Astrocyte (in vitro differentiated cells and primary cell): Measurements from ENCODE around the gene SYCE1. TPM values are rescaled to one million over a fixed set of nuclear protein-coding genes. Genes with fewer than 3 reads are reported as not detected.

Source experiments
- DNase-seq: peaks from one replicate; pipeline ENCODE4 v3.0.0-alpha.2; 2010; ENCODE audit warnings: low read depth
- FAIRE-seq: peaks from 2 replicates; lab custom pipeline; 2011; peaks lifted over from hg19 to GRCh38; lab: Jason Lieb, UNC
- H2AFZ ChIP-seq: 2 replicates; pipeline ENCODE4 v1.6.0; 2012; ENCODE audit warnings: low read depth, low read length, inconsistent platforms
- H3K27ac ChIP-seq: 2 replicates; pipeline ENCODE4 v1.5.1; 2011; ENCODE audit warnings: low read depth, low read length, inconsistent platforms
- H3K27me3 ChIP-seq: 2 replicates; pipeline ENCODE4 v1.6.0; 2011; ENCODE audit warnings: low read length, inconsistent platforms; ENCODE audit not compliant: insufficient read depth
- H3K36me3 ChIP-seq: 2 replicates; pipeline ENCODE4 v1.5.1; 2011; ENCODE audit warnings: low read length, inconsistent platforms; ENCODE audit not compliant: insufficient read depth
- H3K4me1 ChIP-seq: 2 replicates; pipeline ENCODE4 v1.5.1; 2011; ENCODE audit warnings: low read length, inconsistent platforms; ENCODE audit not compliant: insufficient read depth
- H3K4me2 ChIP-seq: 2 replicates; pipeline ENCODE4 v1.6.0; 2012; ENCODE audit warnings: low read length, inconsistent platforms
- H3K4me3 ChIP-seq: 2 replicates; pipeline ENCODE4 v1.5.1; 2011; ENCODE audit warnings: low read depth, mild to moderate bottlenecking, low read length, inconsistent platforms; ENCODE audit not compliant: insufficient read depth
- H3K79me2 ChIP-seq: 2 replicates; pipeline ENCODE4 v1.6.0; 2012; ENCODE audit warnings: mild to moderate bottlenecking, low read length, inconsistent platforms; ENCODE audit not compliant: insufficient read depth
- H3K9ac ChIP-seq: 2 replicates; pipeline ENCODE4 v1.6.0; 2012; ENCODE audit warnings: mild to moderate bottlenecking, low read length, inconsistent platforms
- H3K9me3 ChIP-seq: 2 replicates; pipeline ENCODE4 v1.5.1; 2012; ENCODE audit warnings: low read depth, mild to moderate bottlenecking, low read length, inconsistent platforms; ENCODE audit not compliant: insufficient read depth
- H4K20me1 ChIP-seq: 2 replicates; pipeline ENCODE4 v1.6.0; 2012; ENCODE audit warnings: low read length, inconsistent platforms; ENCODE audit not compliant: insufficient read depth
- H3K27ac Mint-ChIP-seq: one replicate; pipeline ENCODE4 v1.8.0; 2021; ENCODE audit warnings: mild to moderate bottlenecking, mixed read lengths; ENCODE audit not compliant: unreplicated experiment
- H3K27me3 Mint-ChIP-seq: one replicate; pipeline ENCODE4 v1.8.0; 2021; ENCODE audit warnings: low read depth, mixed read lengths; ENCODE audit not compliant: unreplicated experiment
- H3K36me3 Mint-ChIP-seq: one replicate; pipeline ENCODE4 v1.8.0; 2021; ENCODE audit warnings: low read depth, mixed read lengths; ENCODE audit not compliant: unreplicated experiment
- H3K4me1 Mint-ChIP-seq: one replicate; pipeline ENCODE4 v1.8.0; 2021; ENCODE audit warnings: low read depth, mixed read lengths; ENCODE audit not compliant: unreplicated experiment
- H3K4me3 Mint-ChIP-seq: one replicate; pipeline ENCODE4 v1.8.0; 2021; ENCODE audit warnings: mild to moderate bottlenecking, moderate library complexity, mixed read lengths; ENCODE audit not compliant: unreplicated experiment
- H3K9me3 Mint-ChIP-seq: one replicate; pipeline ENCODE4 v1.8.0; 2021; ENCODE audit warnings: mild to moderate bottlenecking, mixed read lengths; ENCODE audit not compliant: unreplicated experiment
- EZH2 ChIP-seq: IDR thresholded peaks from 2 replicates; pipeline ENCODE4 v1.6.1; 2012; ENCODE audit warnings: mild to moderate bottlenecking, low read length, inconsistent platforms; ENCODE audit not compliant: insufficient read depth
- total RNA-seq: library from RNA; stranded (reverse); gene quantifications from 2 replicates; pipeline ENCODE4 v1.2.1, GENCODE V29; 2021
- TF ChIP-seq, protein P1 (sequence below): IDR thresholded peaks from 2 replicates; pipeline ENCODE4 v1.5.1; 2011; ENCODE audit warnings: low read depth, mild to moderate bottlenecking, inconsistent platforms, low read length, moderate library complexity; ENCODE audit not compliant: insufficient read depth

Gene SYCE1
- total RNA-seq, 1 donor from 2014 or later: 0.23 TPM

DNA sequence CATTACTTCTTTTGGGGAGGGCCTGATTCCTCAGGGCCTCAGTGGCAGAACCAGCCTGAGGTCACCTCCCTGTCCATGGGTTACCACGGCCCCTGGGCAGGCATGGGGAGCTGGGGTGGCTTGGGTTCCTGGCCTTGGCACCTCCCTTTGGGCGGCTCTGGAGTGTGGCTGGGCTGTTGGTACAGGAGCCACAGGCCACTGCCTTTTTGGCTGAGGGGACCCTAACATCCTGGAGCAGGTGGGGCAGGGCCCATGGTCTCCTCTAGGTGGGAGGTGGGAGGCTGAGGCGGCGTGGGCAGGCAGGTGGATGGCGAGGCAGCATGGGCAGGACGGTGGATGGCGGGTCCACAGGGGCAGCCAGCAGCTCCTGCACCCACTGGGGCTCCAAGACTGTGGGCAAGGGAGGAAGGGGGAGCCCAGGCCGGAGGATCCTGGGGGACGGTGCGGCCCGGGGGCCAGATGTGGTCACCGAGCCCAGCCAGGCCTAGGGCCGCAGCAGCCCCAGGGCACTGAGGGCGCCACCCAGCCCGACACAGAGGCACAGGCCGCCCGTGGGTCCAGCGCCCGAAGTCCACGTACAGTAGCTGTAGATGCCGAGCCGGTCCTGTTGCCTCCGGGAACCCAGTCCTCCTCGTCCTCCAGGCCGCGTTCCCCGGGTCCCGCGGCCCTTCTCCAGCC lies 2.4 kb upstream of the SYCE1 start:
- no peaks in the 10 kb centered on the region for H4K20me1 ChIP-seq
- H3K4me3 Mint-ChIP-seq: no peak overlapping the region
- no peaks in the 10 kb centered on the region for H3K36me3 Mint-ChIP-seq
- H3K4me1 Mint-ChIP-seq: no peaks in the 10 kb centered on the region
- H3K27ac ChIP-seq: no peak overlapping the region
- H3K4me3 ChIP-seq: no peak overlapping the region
- DNase-seq (no peak), FAIRE-seq (no peak)
- peaks cover 3% of the 10 kb centered on the region for H3K9me3 Mint-ChIP-seq
- no peaks in the 10 kb centered on the region for H3K4me1 ChIP-seq
- peaks cover 8% of the 10 kb centered on the region for H3K27me3 Mint-ChIP-seq
- H2AFZ ChIP-seq: no peak overlapping the region
- H3K27ac Mint-ChIP-seq: no peak overlapping the region
- TF ChIP-seq EZH2: no peak
- TF ChIP-seq, protein P1, sequence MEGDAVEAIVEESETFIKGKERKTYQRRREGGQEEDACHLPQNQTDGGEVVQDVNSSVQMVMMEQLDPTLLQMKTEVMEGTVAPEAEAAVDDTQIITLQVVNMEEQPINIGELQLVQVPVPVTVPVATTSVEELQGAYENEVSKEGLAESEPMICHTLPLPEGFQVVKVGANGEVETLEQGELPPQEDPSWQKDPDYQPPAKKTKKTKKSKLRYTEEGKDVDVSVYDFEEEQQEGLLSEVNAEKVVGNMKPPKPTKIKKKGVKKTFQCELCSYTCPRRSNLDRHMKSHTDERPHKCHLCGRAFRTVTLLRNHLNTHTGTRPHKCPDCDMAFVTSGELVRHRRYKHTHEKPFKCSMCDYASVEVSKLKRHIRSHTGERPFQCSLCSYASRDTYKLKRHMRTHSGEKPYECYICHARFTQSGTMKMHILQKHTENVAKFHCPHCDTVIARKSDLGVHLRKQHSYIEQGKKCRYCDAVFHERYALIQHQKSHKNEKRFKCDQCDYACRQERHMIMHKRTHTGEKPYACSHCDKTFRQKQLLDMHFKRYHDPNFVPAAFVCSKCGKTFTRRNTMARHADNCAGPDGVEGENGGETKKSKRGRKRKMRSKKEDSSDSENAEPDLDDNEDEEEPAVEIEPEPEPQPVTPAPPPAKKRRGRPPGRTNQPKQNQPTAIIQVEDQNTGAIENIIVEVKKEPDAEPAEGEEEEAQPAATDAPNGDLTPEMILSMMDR: no peak
- H3K27me3 ChIP-seq: no peaks in the 10 kb centered on the region
- H3K4me2 ChIP-seq: no peak overlapping the region
- no peaks in the 10 kb centered on the region for H3K79me2 ChIP-seq
- H3K9ac ChIP-seq: no peak overlapping the region
- no peaks in the 10 kb centered on the region for H3K36me3 ChIP-seq
- H3K9me3 ChIP-seq: peaks cover 4% of the 10 kb centered on the region

DNA sequence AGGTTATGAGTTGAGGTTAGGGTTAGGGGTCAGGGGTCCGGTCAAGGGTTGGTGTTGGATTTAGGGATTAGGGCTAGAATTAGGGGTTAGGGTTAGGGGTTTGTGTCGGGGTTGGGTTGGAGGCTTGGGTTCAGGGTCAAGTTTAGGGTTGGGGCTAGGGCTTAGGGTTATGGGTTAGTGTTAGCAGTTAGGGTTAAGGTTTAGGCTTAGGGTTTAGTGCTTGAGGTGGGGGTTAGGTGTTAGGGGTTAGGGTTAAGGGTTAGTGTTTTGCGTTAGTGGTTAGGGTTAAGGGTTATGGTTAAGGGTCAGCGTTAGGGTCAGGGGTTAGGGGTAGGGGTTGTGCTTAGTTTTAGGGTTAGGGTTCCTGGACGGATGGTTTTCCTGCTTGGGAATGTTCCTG lies 1.7 kb upstream of the SYCE1 start:
- Mint-ChIP-seq H3K36me3 (no peaks in the 10 kb centered on the region), H3K4me1 (no peaks in the 10 kb centered on the region), H3K27me3 (peaks cover 11% of the 10 kb centered on the region), H3K27ac (no peak overlapping the region), H3K9me3 (peaks cover 3% of the 10 kb centered on the region), H3K4me3 (no peak overlapping the region)
- Histone ChIP-seq H3K4me1 (no peaks in the 10 kb centered on the region), H3K9me3 (peaks cover 4% of the 10 kb centered on the region), H4K20me1 (no peaks in the 10 kb centered on the region), H3K79me2 (no peaks in the 10 kb centered on the region), H3K4me3 (no peak overlapping the region), H3K27me3 (no peaks in the 10 kb centered on the region), H3K36me3 (no peaks in the 10 kb centered on the region), H3K9ac (no peak overlapping the region), H3K4me2 (no peak overlapping the region), H3K27ac (no peak overlapping the region), H2AFZ (no peak overlapping the region)
- FAIRE-seq (no peak), DNase-seq (no peak)
- TF ChIP-seq EZH2: no peak
- TF ChIP-seq, protein P1: no peak

DNA sequence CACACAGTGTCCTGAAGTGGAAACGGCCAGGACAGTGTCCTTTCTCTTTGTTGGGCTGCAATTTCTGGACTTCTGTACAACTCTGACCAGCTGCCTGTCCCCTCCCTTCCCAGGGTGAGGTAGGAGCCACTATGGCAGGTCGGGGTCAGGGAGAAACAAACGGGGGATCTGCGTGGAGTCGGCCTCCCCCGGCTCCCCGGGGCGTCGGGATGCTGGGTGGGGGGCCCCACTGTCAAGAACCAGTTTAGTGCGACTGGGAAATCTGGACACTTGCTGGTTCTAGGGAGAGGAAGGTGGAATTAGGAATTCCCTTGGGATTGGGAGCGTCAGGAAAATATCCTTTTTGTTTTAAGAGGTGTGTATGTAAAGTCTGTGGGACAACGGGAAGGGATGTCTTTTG lies 567 bp downstream of the SYCE1 start:
- Mint-ChIP-seq H3K4me3 (no peak overlapping the region), H3K36me3 (no peaks in the 10 kb centered on the region), H3K9me3 (peaks cover 3% of the 10 kb centered on the region), H3K27ac (no peak overlapping the region), H3K27me3 (peaks cover 16% of the 10 kb centered on the region), H3K4me1 (no peaks in the 10 kb centered on the region)
- Histone ChIP-seq H4K20me1 (no peaks in the 10 kb centered on the region), H3K9me3 (peaks cover 4% of the 10 kb centered on the region), H3K4me3 (no peak overlapping the region), H3K4me1 (no peaks in the 10 kb centered on the region), H3K27ac (no peak overlapping the region), H3K27me3 (no peaks in the 10 kb centered on the region), H3K4me2 (no peak overlapping the region), H3K79me2 (no peaks in the 10 kb centered on the region), H3K9ac (no peak overlapping the region), H3K36me3 (no peaks in the 10 kb centered on the region), H2AFZ (no peak overlapping the region)
- TF ChIP-seq, protein P1: no peak
- no peak for TF ChIP-seq EZH2
- no peak for FAIRE-seq
- no peak for DNase-seq
